HG03280 (cell line): ENCODE results near the gene VSIG10.
"Not testable (repeated sequence)": the region's sequence is repeated elsewhere in the genome, so short reads cannot be mapped to it uniquely, and the experiment has no call there.

Experiments
- ATAC-seq: cut with Tn5 transposase; IDR thresholded peaks from one replicate; pipeline ENCODE4 v1.9.1; 2021; ENCODE audit warnings: mild to moderate bottlenecking, moderate library complexity; ENCODE audit not compliant: unreplicated experiment

Gene VSIG10, protein sequence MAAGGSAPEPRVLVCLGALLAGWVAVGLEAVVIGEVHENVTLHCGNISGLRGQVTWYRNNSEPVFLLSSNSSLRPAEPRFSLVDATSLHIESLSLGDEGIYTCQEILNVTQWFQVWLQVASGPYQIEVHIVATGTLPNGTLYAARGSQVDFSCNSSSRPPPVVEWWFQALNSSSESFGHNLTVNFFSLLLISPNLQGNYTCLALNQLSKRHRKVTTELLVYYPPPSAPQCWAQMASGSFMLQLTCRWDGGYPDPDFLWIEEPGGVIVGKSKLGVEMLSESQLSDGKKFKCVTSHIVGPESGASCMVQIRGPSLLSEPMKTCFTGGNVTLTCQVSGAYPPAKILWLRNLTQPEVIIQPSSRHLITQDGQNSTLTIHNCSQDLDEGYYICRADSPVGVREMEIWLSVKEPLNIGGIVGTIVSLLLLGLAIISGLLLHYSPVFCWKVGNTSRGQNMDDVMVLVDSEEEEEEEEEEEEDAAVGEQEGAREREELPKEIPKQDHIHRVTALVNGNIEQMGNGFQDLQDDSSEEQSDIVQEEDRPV

DNA sequence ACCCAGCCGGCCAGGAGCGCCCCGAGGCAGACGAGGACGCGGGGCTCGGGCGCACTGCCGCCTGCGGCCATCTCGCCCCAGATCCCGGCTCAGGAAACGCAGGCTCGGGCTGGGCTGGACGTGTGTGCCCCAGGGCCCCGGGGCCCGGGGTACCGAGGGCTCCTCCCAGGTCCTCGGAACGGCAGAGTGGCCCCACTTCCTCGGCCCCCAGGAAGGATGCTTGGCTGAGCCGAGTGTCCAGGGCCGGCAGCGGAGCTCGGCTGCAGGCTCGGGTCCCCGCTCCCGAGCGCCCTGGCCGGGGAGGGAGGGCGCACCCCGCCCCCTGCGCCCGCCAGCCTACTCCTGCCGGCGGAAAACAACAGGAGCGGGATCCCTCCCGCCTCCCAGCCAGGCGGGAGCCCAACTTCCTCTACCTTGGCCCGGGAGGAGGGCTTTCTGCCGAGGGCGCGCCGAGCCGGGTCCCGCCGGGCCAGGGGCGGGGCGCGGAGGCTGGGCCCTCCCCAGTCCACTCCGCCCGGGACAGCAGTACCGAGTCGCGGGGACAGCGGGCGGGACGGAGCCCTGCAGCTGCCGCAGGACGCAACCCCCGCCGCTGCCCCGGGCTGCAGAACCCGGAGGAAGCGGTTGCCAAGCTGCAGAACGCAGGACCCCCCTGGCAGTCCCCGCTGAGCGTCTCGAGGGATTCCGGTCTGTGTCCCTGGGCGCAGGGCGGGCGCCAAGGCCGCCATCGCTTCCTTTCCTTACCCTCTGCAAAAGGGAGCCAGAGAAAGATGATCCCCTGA is at the start of gene VSIG10:
TSS of gene VSIG10 (minus strand) at position 411 of the 782 bp plus-strand sequence. CDS start at position 71, 340 bp downstream.
- ATAC-seq, result no peak

DNA sequence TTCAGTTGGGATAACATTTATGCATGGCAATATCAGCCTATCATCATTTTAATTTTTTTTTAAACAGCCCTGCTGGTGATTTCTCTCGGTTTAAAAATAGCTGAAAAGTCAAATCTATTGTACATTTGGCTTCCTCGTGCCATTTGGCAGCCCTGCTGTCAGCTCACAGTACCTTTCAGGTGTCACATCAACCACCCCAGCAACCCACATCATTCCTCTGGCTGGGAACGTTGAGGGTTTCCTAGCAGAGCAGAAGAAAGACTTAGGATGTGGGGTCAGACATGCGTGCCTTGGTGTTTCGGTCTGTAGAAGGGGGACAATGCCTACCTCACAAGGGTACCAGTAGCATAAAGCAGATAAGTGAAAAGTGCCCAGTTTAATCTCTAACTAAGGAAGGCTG is 47.9 kb upstream of the VSIG10 start:
- no peak for ATAC-seq

DNA sequence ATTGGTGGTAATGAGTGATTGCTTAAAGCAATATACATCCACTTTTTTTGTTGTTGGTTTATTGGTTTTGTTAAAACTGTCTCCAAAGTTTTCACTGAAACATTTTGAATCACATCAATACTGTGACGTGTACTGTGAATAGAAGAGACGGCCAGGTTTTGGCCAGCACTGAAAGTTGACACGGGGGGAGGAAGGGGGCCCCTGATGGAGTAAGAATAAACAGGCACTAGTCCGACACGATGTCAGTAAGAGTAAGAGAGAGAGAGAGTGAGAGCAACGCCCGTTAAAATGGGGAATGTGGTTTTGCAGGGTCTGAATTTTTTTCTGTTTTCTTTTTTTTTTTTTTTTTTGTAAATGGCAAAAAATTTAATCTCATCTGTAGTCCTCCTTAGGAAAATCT is 46.8 kb upstream of the VSIG10 start:
- no peak for ATAC-seq

DNA sequence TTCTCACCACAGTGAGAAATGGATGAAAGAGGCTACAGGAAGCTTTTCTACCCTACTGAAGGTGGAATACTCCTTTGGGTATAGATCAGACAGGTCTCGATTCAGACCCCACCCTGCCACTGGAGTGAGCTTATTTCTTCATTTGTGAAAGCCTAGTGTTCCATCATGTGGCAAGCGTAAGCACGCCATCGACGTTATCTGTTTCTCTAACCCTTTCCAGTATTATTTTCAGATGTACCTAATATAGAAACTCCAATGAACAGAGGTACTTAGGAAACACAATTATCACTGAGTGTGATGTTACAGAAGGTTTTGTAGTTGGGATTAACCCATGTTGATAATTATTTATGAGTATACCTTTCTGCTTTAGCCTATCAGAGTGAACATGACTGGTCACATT is 44.5 kb upstream of the VSIG10 start:
- ATAC-seq, result no peak

DNA sequence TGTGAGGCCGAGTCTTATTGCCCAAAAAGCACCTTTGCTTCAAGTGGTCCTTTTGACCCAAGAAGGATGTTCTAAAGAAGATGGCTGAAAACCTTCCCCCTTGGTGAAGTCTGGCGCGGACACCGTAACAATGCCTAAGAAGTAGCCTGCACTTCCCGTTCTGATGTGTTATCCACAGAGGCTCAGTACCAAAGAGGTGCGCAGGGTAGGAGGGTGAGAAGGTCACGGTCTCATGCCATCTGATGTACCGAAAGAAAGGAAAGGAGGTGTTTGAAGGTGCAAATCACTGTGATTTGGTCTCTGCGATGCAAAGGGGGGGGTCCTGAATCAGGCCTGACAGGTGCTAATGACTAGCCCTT is 42.0 kb upstream of the VSIG10 start:
- ATAC-seq, result no peak

DNA sequence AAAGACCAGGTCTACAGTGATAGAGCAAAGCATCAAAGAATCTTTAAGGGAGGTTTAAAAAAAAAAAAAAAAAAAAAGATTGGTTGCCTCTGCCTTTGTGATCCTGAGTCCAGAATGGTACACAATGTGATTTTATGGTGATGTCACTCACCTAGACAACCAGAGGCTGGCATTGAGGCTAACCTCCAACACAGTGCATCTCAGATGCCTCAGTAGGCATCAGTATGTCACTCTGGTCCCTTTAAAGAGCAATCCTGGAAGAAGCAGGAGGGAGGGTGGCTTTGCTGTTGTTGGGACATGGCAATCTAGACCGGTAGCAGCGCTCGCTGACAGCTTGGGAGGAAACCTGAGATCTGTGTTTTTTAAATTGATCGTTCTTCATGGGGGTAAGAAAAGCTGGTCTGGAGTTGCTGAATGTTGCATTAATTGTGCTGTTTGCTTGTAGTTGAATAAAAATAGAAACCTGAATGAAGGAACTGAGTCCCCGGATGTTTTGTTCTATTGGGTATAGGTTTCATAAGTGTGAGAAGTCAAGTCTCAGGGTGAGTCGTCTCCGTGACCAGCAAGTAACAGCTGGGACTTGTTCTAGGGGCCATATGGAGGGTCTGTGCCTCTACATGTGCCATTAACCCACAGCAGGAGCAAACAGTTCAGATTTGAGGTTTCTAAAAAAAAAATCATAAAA is 41.4 kb upstream of the VSIG10 start:
- ATAC-seq, result no peak

DNA sequence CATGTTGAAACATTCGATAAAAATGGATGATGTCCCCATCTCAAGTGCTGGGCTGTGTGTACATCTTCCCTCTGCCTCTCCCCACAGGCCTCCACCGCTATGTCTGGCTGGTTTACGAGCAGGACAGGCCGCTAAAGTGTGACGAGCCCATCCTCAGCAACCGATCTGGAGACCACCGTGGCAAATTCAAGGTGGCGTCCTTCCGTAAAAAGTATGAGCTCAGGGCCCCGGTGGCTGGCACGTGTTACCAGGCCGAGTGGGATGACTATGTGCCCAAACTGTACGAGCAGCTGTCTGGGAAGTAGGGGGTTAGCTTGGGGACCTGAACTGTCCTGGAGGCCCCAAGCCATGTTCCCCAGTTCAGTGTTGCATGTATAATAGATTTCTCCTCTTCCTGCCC is 40.7 kb upstream of the VSIG10 start:
- ATAC-seq, result no peak

DNA sequence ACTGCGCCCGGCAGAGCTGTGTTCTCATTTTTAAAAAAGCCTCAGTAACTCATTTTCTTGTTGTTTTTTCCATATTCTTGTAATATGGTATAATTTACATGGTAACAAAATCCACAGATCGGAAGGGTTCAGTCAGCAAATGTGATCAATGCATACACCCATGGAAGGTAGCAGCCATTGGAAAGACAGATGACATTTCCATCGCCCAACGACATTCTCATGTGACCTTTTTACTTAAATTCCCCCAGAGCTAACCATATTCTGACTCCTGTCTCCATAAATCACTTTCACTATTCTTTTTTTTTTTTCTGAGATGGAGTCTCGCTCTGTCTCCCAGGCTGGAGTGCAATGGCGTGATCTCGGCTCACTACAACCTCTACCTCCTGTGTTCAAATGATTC is 37.0 kb upstream of the VSIG10 start:
- no peak for ATAC-seq

DNA sequence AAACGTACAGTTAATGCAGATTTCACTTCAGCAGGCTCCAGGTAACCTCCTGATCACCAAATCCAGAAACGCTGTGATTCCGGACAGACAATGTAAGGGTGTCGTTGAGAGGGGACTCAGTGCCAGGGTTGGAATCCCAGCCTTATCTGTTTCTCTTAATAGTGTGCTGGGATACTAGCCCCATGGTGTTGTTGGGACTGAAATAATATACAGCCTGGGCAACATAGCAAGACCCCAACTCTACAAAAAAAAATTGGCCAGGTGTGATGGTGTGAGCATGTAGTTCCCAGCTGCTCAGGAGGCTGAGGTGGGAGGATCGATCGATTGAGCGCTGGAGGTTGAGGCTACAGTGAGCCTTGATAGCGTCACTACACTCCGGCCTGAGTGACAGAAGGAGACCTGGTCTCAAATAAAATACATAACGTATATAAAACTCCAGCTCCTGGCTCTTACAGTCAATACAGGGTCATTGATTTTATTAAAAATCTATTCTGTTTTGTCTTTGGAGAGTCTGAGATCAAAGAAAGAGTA is 33.4 kb upstream of the VSIG10 start:
- ATAC-seq, result no peak

DNA sequence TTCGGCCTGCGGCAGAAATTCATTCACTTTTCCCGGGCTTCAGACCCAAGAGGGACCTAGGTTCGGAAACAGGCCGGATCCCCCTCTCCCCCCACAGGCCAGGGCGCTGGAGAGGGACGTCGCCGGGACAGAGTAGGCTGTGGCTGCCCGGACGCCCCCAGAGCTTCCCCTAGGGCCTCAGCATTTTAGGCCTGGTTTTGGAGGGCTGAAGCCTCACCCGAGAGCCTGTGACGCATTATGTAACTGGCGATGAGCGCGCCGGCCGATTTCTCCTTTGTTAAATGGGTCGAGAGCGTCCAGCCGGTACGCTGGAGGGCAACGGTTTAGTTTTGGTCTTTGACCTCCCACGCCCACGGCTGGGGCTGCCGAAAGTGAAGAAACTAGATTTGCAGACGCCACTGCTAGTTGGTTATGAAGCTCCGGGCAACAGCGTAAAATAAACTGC is 32.8 kb upstream of the VSIG10 start:
- ATAC-seq, result peak; percentile 29

DNA sequence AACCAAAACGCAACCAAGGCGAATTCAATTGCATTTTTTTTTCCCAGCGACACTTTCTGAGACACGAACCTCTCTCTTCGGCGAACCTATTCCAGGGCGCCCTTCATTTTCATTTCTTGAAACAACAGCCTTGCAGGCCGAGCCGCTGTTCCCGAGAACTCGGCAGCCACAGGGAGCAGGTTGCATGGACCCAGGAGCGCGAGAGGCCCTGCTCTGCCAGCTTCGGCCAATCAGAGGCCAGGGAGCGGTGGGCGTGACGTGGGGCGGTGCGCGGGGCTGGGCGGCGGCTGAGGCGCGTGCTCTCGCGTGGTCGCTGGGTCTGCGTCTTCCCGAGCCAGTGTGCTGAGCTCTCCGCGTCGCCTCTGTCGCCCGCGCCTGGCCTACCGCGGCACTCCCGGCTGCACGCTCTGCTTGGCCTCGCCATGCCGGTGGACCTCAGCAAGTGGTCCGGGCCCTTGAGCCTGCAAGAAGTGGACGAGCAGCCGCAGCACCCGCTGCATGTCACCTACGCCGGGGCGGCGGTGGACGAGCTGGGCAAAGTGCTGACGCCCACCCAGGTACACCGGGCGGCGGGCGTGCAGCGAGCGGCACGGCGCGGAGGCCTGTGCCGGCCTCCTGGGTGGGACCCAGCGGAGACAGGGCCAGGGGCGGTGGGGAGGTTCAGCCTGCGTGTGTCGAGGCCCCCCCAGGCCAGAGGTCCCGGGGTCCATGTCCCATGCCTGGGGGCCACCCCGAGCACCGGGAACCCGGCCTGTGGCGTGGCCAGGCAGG is 32.2 kb upstream of the VSIG10 start, which contains the start of gene PEBP1:
TSS of gene PEBP1 (plus strand) at position 337 of the 771 bp plus-strand sequence. CDS start at position 423, 86 bp downstream.
- peak; percentile 97 for ATAC-seq

DNA sequence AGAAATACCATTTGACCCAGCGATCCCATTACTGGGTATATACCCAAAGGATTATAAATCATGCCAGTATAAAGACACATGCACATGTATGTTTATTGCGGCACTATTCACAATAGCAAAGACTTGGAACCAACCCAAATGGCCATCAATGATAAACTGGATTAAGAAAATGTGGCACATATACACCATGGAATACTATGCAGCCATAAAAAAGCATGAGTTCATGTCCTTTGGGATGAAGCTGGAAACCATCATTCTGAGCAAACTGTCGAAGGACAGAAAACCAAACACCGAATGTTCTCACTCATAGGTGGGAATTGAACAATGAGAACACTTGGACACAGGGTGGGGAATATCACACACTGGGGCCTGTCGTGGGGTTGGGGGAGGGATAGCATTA is 25.6 kb upstream of the VSIG10 start:
- ATAC-seq, result not testable (repeated sequence)

DNA sequence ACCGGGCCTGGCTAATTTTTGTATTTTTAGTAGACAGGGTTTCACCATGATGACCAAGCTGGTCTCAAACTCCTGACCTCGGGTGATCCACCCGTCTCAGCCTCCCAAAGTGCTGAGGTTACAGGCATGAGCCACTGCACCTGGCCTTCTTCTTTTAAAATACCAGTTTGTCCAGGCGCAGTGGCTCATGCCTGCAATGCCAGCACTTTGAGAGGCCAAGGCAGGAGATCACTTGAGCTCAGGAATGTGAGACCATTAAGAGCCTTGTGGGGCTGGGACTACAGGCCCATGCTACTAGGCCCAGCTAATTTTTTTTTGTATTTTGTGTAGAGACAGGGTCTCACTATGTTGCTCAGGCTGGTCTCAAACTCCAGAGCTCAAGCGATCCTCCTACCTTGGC is 24.1 kb upstream of the VSIG10 start:
- no peak for ATAC-seq

DNA sequence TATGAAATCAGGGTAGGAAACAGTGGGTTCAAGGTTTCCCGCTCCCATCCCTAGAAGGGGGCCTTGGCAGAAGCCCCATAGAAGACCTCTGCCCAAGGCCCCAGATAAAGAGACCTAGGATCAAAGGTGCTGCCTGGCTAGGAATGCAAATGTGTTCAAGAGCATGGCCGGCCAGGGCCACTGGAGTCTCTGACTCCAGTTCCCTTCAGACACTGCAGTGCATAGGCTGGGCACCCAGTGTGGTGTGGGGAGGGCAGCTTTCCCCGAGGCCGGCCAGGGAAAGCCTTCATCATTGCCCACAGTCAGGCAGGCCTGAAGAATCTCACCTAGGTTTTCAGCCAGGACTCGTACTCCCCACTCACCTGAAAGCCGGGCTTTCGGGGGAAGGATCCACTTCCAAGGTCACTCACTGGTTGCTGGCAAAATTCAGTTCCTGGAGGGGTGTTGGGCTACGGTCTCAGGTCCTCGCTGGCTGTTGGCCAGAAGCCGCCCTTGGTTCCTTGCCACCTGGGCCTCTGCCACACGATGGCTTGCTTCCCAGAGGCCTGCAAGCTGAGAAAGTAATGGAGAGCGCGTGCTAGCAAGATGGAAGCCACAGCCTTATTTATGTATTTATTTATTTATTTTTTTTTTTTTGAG is 22.4 kb upstream of the VSIG10 start:
- no peak for ATAC-seq

DNA sequence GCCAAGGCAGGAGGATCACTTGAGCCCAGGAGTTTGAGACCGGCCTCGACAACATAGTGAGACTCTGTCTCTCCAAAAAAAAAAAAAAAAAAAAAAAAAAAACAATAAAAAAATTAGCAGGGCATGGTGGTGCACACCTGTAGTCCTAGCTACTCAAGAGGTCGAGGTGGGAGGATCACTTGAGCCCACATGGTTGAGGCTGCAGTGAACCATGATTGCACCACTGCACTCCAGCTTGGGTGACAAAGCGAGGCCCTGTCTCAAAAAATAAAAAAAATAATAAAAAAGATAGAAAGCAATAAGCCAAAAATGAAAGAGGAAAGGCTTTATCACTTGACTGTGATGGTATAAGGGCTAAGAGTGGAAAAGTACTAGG is 21.9 kb upstream of the VSIG10 start:
- ATAC-seq, result no peak

DNA sequence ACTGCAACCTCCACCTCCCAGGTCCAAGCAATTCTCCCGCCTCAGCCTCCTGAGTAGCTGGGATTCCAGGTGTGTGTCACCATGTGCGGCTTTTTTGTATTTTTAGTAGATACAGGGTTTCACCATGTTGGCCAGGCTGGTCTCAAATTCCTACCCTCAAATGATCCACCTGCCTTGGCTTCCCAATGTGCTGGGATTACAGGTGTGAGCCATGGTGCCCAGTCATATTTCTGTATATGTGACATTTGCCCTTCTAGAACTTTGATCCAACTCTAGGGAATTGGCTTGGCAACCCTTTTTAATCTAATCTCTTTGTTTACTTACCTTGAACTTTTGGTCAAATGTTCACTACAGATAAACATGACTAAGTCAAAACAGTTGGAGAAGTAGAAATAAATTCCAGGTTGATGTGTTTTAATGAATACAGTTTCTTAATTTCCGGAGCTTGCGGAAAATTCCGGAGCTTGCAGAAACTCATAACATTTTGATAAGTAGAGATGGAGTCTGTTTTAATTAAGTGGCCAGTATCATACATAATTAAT is 20.6 kb upstream of the VSIG10 start:
- no peak for ATAC-seq

DNA sequence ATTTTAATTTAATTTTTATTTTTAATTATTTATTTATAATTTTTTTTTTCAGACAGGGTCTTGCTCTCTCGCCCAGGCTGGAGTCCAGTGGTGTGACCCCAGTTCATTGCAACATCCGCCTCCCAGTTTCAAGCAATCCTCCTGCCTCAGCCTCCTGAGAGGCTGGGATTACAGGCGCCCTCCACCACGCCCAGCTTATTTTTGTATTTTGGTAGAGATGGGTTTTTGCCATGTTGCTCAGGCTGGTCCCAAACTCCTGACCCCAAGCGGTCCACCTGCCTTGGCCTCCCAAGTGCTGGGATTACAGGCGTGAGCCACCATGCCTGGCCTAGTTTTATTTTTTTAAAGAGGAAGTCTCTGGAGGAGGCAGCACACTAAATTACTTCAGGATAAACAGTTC is 18.5 kb upstream of the VSIG10 start:
- ATAC-seq, result no peak

DNA sequence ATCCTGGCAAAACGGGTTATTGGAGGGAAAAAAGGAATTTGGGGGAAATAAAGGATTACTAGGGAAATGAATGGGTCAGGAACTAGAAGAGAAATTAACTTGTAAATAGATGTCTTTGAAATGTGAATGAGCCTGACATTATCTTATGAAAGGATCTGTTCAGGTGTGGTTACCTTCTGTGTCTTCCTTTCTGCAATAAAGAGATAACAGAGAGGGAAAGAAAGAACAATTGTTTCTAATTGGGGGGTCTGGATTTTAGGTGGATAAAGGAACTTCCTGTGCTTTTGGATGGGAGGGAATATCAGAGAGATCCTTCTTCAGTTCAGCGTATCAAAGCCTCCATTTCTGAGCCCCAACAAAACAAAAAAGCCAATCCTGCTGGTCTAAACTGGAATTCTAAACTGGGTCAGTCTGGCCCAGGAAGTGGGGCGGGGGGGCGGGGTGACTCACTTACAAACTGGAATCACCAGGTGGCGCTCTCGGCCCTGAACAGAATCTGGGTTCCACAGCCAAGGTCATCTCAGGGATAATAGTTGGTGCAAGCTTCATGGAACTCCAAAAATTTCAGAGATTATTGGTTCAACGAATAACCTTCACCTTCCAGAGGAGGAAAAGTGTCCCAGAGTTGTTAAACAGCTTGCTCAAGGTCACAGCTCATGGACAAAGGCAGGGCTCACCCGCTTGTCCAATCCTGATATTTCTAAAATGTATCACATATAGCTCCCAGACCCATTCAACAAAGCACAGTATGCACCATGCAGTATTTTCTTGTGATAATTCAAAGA is 17.0 kb upstream of the VSIG10 start:
- no peak for ATAC-seq

DNA sequence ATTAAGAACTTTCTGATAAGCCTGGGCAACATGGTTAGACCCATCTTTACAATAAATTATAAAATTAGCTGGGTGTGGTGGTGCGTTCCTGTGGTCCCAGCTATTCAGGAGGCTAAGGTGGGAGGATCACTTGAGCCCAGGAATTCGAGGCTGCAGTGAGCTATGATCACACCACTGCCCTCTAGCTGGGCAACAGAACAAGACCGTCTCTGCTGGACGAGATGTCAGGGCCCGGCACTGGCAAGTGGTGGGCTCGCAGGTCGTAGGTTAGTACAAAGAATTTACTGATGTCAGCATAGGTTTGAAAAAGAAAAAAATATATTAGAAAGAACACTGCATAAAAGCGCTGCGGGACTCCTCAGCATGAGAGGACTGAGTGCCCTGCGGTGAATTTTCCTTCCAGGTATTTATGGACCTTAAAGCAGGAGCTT is 15.7 kb upstream of the VSIG10 start:
- ATAC-seq, result no peak
